Spinal cord (tissue), 10 donors: Measurements from ENCODE around the gene ASB11. TPM values are rescaled to one million over a fixed set of nuclear protein-coding genes. Genes with fewer than 3 reads are reported as not detected.
"Not testable (repeated sequence)": the region's sequence is repeated elsewhere in the genome, so short reads cannot be mapped to it uniquely, and the experiment has no call there.

Source experiments
- DNase-seq, 6 donors: peaks; one replicate each; pipeline versions ENCODE4 v3.0.0 to v3.0.0-alpha.2; 2013 to 2015; ENCODE audit warnings: low spot score in 6 of 6, low read depth in 4 of 6
- H3K27ac ChIP-seq: one replicate; pipeline ENCODE4 v1.5.1; 2013; ENCODE audit warnings: low read depth, low read length, control low read depth
- H3K27me3 ChIP-seq: one replicate; pipeline ENCODE4 v1.6.1; 2013; ENCODE audit warnings: low read length; ENCODE audit not compliant: control insufficient read depth, insufficient read depth
- H3K36me3 ChIP-seq: one replicate; pipeline ENCODE4 v1.6.1; 2013; ENCODE audit warnings: low read length; ENCODE audit not compliant: control insufficient read depth, insufficient read depth
- H3K4me1 ChIP-seq: one replicate; pipeline ENCODE4 v1.6.1; 2013; ENCODE audit warnings: low read length; ENCODE audit not compliant: control insufficient read depth, insufficient read depth
- H3K4me3 ChIP-seq: one replicate; pipeline ENCODE4 v1.5.1; 2013; ENCODE audit warnings: low read depth, low read length, control low read depth
- H3K9me3 ChIP-seq: one replicate; pipeline ENCODE4 v1.6.1; 2013; ENCODE audit warnings: low read length; ENCODE audit not compliant: control insufficient read depth, insufficient read depth
- WGBS: methylation state at CpG from one replicate; pipeline ENCODE4 v1.1.5; 2013; ENCODE audit warnings: missing lambda C conversion rate; ENCODE audit not compliant: insufficient coverage; 5-methylcytosine and 5-hydroxymethylcytosine counted together
- polyA plus RNA-seq, 2 donors: library from polyadenylated mRNA; unstranded; fragments of 120-200 nt; gene quantifications; one replicate each; pipeline ENCODE4 v1.2.1, GENCODE V29; 2013; ENCODE audit not compliant: insufficient read length in 2 of 2
- total RNA-seq, 2 donors: library from RNA; depleted of rRNA in 1 of 2; stranded (reverse); fragments of 120-200 nt in 1 of 2; fragments of >200 nt in 1 of 2; gene quantifications; one replicate each; pipeline versions ENCODE4 v1.2.3 to v1.2.4, GENCODE V29; 2013 to 2014
- donor health status: healthy.

The ASB11 gene
- total and polyA plus RNA-seq, 4 donors, result 0.06 to 0.10 TPM; not detected in 2

DNA sequence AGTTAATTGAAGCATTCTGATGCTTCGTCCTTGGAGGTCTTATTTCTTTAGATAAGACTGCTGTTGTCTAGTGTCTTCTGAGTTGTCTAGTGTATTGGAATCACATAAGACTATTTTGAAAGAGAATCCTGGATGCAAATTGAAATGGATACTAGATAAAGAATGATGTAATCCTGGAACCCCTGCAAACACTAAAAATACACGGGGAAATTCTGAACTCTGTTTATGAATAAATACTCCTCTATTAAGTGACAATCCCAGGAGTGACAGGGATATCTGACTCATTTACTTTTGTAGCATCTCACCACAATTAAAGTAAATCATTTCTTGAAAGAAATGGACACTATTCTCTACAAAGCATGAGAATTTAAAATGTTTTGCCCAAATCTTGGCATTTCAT, 968 bp downstream of the ASB11 start:
- no peak overlapping the region for H3K27ac ChIP-seq
- H3K27me3 ChIP-seq, result peaks cover 9% of the 10 kb centered on the region
- no peak for DNase-seq
- no CpG with 5 or more reads among the region's 2 CpGs for WGBS
- H3K36me3 ChIP-seq, result no peaks in the 10 kb centered on the region
- H3K4me1 ChIP-seq, result no peaks in the 10 kb centered on the region
- H3K4me3 ChIP-seq, result no peak overlapping the region
- no peaks in the 10 kb centered on the region for H3K9me3 ChIP-seq

GRCh38 chrX:15311119-15311518, 4.3 kb downstream of the ASB11 start:
- Histone ChIP-seq H3K36me3 (no peaks in the 10 kb centered on the region), H3K27ac (no peak overlapping the region), H3K9me3 (no peaks in the 10 kb centered on the region), H3K4me1 (no peaks in the 10 kb centered on the region), H3K4me3 (no peak overlapping the region), H3K27me3 (peaks cover 16% of the 10 kb centered on the region)
- no peak for DNase-seq
- 69% methylated on average over 3 of the region's 3 CpGs for WGBS

DNA sequence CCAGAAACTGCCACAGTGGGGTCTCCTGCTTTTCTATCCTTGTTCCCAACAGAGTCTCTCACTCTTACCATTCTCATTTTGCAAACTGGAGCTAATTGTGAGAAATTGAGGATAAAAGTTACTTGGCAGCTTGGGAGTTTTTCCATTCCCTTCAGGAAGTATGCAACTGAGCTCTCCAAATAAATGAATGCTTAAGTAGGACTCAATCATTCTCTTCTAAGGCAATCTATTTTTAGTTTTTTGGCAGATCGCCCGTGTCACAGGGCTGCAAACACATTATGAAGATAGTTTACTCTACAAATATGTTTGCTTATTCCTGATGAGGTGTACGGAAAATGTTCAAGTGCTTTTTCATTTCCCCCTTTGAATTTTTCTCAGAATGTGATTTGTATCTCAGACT, 5.3 kb downstream of the ASB11 start:
- Histone ChIP-seq H3K27ac (no peak overlapping the region), H3K36me3 (no peaks in the 10 kb centered on the region), H3K4me1 (no peaks in the 10 kb centered on the region), H3K27me3 (peaks cover 16% of the 10 kb centered on the region), H3K9me3 (no peaks in the 10 kb centered on the region), H3K4me3 (no peak overlapping the region)
- no CpG with 5 or more reads among the region's 3 CpGs for WGBS
- DNase-seq, result peak in 3 of 6 donors; percentile 3 to 57 (median 11)

- WGBS, result no CpG with 5 or more reads among the region's 3 CpGs
- peaks cover 11% of the 10 kb centered on the region for H3K27me3 ChIP-seq
- not testable (repeated sequence) for H3K27ac ChIP-seq, H3K4me3 ChIP-seq, H3K36me3 ChIP-seq, H3K9me3 ChIP-seq, DNase-seq, H3K4me1 ChIP-seq
Measured at GRCh38 chrX:15305899-15306298, 9.5 kb downstream of the ASB11 start.

GRCh38 chrX:15301924-15302323, 13.5 kb downstream of the ASB11 start:
- Histone ChIP-seq H3K27ac (no peak overlapping the region), H3K9me3 (no peaks in the 10 kb centered on the region), H3K4me3 (no peak overlapping the region), H3K27me3 (peaks cover 2% of the 10 kb centered on the region), H3K36me3 (no peaks in the 10 kb centered on the region), H3K4me1 (no peaks in the 10 kb centered on the region)
- 52% methylated on average over 3 of the region's 4 CpGs for WGBS
- DNase-seq, result no peak

DNA sequence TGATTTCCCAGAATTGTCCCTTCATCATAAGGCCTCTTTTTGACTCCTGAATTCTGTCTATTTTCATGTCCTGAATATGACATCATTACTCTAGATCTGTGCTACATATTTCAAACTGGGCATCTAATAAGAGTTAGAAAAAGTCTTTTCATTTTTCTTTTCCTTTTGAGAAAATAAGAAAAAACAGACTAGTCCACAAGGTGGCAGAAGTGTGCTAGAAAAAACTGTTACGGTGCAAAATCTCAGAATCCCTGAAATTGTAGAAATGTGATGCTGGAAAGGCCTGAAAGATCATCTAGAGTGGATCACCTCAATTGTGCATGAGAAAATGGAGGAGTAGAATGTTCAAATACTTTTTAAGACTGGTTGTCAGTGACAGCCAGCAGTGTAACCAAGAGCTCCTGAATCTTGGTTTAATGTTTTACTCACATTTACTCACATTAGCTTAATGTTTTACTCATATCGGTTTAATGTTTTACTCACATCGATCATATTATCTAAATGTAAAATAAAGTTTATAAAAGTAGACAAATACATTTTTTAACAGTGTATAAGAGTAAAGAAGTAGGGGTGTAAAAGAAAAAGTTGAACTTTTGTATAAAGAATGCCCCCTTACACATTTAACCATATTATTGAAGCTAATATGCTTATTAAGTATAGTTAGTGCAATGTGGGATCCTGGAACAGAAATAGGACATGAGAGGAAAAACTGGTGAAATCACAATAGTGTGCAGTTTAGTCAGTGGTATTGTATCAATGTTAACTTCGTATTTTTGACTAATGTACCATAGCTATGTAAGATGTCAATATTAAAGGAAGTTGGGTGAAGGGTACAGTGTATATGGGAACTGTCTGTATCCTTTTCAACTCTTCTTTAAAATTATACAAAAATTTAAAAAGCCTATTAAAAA, 15.2 kb downstream of the ASB11 start:
- Histone ChIP-seq H3K4me3 (no peak overlapping the region), H3K27ac (no peak overlapping the region), H3K4me1 (no peaks in the 10 kb centered on the region), H3K27me3 (peaks cover 4% of the 10 kb centered on the region), H3K36me3 (no peaks in the 10 kb centered on the region), H3K9me3 (no peaks in the 10 kb centered on the region)
- 8% methylated on average over 1 of the region's 4 CpGs for WGBS
- peak in 4 of 6 donors; percentile 19 to 60 (median 40) for DNase-seq

DNA sequence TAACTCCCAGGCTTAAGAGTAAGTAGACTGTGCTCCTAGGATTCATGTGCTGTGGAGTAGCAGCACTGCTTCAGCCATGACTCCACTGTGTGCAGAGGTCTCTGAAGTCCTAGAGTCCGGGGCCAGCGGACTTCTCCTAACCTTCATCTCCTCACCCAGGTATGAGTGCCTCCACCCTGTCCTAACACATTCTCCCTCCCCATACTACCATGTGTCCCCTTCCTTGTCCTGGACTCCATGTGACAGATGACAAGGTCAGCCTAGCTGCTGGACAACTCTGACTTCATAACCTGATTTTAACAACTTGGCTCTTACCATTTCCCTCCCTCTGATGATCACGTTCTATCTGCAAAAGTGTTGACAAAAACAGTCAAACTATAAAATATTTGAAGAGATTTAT, 16.7 kb downstream of the ASB11 start:
- Histone ChIP-seq H3K4me1 (no peaks in the 10 kb centered on the region), H3K9me3 (no peaks in the 10 kb centered on the region), H3K27ac (no peak overlapping the region), H3K36me3 (no peaks in the 10 kb centered on the region), H3K4me3 (no peak overlapping the region), H3K27me3 (peaks cover 4% of the 10 kb centered on the region)
- 89% methylated on average over 2 of the region's 3 CpGs for WGBS
- DNase-seq, result no peak

DNA sequence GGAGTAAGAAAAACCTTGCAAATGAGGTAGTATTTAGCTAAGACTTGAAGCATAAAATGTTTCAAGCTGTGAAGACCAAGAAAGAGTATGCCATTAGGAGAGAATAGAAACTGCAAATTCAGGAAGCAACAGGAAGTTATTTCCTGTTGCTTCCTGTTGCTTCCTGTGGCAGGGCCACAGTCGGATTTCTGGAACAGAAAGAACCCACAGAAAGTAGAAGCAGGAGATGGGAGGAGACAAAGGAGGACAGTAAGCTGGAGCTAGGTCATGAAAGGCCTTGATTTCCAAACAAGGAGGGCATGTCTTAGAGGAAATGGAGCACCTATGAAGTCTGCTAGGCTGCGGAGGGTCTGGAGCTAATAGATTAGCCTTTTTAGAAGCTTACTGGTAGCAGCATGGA, 17.2 kb downstream of the ASB11 start:
- Histone ChIP-seq H3K36me3 (no peaks in the 10 kb centered on the region), H3K27ac (no peak overlapping the region), H3K27me3 (peaks cover 4% of the 10 kb centered on the region), H3K4me1 (no peaks in the 10 kb centered on the region), H3K4me3 (no peak overlapping the region), H3K9me3 (no peaks in the 10 kb centered on the region)
- no peak for DNase-seq
- 69% methylated on average over 2 of the region's 2 CpGs for WGBS

GRCh38 chrX:15293451-15293850, 22.0 kb downstream of the ASB11 start:
- Histone ChIP-seq H3K27ac (no peak overlapping the region), H3K4me3 (no peak overlapping the region), H3K27me3 (peaks cover 8% of the 10 kb centered on the region), H3K4me1 (no peaks in the 10 kb centered on the region), H3K36me3 (no peaks in the 10 kb centered on the region), H3K9me3 (no peaks in the 10 kb centered on the region)
- 80% methylated on average over 2 of the region's 2 CpGs for WGBS
- no peak for DNase-seq

DNA sequence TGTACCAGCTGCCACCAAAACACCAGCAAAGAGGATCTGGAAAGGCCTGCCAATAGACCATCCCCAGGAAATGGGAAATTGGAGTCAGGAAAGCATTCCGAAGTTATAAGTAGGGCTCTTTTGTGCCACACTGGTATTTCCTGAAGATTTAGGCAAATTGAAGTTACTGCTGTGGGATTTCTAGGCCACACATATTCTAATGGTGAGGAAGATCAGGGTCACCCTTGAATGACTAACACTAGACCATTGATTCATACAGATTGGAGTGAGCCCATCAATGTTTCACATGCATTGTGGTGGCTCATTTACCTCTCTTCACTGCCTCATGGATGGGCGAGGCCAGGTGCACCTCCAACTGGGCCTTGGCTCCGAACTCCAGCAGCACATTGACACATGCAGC, 22.6 kb downstream of the ASB11 start:
- H3K36me3 ChIP-seq, result no peaks in the 10 kb centered on the region
- H3K4me1 ChIP-seq, result no peaks in the 10 kb centered on the region
- no peak overlapping the region for H3K27ac ChIP-seq
- H3K4me3 ChIP-seq, result no peak overlapping the region
- no peaks in the 10 kb centered on the region for H3K9me3 ChIP-seq
- H3K27me3 ChIP-seq, result peaks cover 8% of the 10 kb centered on the region
- WGBS, result 83% methylated on average over 3 of the region's 3 CpGs
- no peak for DNase-seq
